Amniotic epithelial cell (primary cell): ENCODE measurements around the gene TRAF4.
"Not testable (repeated sequence)": the region's sequence is repeated elsewhere in the genome, so short reads cannot be mapped to it uniquely, and the experiment has no call there.

Source experiments
- DNase-seq: peaks from one replicate; pipeline ENCODE4 v3.0.0-alpha.2; 2010; ENCODE audit warnings: low read depth

Gene TRAF4

DNA sequence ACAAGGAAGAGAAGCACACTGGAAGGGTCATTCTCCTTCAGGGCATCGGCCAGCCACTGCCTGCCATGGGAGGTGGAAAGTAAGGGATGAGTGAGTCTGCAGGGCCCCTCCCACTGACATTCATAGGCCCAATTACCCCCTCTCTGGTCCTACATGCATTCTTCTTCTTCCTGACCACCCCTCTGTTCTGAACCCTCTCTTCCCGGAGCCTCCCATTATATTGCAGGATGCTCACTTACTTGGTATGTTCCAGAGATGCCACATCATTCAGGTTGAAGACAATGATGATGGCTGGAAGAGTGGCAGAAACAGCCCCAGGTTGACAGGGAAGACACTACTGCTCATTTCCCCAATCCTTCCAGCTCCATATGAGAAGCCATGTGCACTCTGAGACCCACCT lies 28.6 kb upstream of the TRAF4 start:
- no peak for DNase-seq

DNA sequence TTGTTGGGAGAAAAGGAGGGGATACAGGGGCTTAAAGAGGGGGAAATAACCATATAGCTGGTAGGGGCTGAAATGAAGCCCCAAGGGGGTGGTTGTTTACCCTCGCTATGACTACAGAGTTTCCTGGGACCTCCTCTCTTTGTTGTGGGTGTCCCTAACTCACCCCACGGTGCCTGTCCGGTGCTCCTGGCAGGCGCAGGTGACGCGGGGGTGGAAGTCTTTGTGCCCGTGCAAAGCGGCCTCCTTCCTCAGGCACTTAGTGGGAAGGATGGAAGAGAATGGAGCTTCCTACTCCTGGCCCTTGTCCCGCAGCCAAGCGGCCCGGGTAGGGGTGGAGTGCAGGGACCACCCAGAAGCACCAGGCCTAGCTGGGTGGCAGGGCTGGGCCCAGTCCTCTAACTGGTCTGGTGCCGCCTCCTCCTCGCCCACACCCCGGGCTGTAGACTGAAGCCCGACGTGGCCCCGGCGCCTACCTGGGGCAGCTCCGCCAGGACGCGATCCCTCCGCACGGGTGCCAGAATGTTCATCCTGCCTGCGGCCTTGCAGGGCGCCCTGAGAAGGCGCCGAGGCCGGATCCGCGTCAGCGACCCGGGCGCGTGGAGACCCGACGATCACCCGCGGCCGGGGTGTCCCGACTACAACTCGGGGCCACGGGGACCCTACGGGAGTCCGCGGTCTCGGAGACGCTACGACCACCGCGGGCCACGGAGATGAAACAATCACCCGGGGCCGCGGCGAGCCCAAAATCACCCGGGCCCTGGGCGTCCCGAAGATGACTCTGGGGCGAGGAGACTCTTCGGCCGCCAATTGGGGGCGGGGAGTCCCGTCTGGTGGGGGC lies 26.9 kb upstream of the TRAF4 start:
- DNase-seq: peak; percentile 33

DNA sequence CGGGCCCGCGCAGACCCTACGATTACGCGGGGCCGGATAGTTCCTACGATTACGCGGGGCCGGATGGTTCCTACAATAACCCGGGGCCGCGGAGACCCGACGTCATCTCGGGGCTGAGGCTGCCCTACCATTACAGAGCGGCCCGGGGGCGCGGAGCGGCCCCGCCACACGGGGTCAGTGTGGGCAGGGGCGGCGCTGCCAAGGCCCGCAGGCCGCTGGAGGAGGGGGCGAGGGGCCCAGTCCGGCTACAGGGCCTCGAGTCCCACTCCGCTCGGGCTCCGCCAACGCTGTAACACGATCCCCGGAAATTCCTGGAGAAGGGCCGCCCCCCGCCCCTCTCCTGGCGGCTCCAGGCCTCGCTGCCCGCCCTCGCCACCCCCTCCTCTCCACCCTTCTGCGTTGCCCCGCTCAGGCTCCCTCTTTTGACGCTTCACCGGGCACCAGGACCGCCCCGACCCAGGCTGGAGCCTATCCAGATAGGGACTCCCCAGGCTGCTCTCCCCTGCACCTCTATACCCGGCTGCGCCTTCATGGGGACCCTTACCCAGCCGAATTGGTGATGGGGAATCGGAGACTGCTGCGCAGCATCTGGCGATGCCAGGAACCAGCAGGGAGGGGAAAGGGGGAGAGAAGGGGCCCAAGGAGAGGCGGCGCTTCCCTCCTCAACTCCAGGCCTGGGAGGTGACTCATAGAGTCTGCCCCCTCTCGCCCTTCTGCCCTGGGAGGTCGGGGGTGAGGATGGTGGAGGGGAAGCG lies 26.1 kb upstream of the TRAF4 start, which contains the start of gene RAB34:
RAB34 (minus strand) TSS at position 291 of the 755 bp plus-strand sequence. CDS start 602 bp downstream, outside the sequence.
- peak; percentile 89 for DNase-seq

DNA sequence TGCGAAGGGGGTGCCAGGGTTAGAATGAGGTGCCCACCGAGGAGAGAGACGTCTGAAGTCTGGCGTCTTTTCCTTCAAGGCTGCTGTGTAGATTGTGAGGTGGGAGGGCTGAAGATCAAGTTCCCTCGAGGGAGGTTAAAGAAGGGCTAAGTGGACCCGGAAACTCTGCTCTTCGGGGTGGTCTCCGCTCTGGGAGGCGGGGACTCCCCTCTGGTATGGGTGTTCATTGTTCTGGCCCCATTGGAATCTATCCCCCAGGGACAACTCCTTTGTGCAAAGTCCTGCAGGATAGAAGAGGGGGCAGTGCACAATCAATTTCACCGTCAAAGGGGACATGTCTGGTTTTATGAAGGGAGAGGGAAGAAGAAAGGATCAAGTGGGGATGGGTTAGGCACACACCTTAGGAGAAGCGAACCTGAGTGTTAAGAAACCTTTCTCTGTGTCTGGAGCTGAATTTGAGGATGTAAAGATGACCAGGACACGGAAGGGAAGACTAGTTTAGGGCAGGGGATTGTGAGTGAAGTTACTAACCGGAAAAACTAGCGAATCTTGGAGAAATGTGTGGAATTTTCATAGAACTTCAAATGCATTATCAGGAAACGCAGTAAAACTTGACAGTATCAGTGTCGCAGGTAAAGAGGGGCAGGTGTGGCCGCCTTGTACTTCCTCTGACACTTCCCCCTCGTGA lies 25.3 kb upstream of the TRAF4 start:
- DNase-seq: no peak

DNA sequence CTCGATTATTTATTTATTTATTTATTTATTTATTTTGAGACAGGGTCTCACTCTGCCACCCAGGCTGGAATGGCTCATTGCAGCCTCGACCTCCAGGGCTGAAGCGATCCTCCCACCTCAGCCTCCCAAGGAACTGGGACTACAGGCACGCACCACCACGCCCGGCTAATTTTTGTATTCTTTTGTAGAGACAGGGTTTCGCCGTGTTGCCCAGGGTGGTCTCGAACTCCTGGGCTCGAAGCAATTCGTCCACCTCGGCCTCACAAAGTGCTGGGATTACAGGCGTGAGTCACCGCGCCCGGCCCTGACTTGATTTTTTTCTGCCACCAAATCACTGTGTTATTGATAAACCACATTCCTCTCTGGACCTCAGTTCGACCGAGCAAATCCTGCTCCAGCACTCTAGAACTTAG lies 24.8 kb upstream of the TRAF4 start:
- no peak for DNase-seq

DNA sequence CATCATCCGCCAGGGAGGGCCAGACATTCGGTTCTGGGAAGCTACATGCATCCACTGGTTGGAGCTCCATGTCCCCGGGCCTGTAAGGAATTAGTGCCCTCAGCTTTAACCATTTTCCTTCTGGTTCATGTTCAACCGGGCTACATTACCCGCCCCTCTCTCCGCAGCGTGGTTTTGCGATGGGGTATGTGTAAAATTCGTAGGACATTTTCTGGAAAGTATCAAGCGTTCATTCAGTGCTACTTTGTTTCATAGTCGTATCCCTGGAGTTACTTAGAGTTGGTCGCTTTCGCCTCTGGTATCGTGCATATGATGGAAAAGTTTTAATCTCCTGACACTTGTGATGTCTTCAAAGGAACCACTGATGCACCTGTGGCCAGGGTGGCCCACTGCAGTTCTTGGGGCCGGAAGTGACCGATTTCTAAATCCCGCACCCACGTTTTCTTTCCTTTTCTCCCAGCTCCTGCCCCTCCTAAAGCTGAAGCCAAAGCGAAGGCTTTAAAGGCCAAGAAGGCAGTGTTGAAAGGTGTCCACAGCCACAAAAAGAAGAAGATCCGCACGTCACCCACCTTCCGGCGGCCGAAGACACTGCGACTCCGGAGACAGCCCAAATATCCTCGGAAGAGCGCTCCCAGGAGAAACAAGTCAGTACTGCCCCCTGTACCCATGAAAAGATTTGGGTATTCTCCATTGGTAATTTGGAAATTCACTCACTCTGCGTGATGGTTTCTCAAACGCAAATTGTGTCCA lies 23.4 kb upstream of the TRAF4 start:
- DNase-seq: no peak

DNA sequence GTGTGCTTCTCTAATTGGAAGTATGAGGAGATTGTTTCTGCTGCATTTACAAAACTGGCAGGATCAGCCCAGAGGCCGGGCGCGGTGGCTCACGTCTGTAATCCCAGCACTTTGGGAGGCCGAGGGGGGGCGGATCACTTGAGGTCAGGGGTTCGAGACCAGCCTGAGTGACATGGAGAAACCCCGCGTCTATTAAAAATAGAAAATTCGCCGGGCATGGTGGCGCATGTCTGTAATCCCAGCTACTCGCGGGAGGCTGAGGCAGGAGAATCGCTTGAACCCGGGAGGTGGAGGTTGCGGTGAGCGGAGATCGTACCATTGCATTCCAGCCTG lies 22.8 kb upstream of the TRAF4 start:
- DNase-seq: not testable (repeated sequence)

DNA sequence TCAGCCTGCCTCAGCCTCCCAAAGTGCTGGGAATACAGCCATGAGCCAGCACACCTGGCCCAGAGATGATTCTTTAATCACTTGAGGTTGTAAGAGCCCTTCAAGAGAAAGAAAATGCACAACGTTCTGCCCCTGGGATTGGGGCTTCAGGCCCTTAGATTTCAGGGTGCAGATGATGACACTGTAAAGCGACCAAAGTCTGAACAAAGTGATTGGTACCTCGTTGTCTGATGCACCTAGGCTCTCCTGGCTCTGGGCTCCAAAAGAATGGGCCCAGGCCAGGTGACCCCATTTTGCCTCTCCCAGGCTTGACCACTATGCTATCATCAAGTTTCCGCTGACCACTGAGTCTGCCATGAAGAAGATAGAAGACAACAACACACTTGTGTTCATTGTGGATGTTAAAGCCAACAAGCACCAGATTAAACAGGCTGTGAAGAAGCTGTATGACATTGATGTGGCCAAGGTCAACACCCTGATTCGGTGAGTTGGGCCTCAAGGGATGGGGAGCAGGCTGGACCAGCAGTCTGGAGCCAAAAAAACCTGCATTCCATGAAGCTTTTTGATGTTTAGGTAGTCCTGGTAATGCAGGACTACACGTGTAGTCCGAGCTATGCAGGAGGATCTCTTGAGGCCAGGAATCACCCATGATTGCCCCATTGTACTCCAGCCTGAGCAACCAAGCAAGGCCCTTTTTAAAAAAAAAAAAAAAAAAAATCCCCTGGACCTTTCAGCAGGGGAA lies 21.2 kb upstream of the TRAF4 start:
- DNase-seq: no peak

DNA sequence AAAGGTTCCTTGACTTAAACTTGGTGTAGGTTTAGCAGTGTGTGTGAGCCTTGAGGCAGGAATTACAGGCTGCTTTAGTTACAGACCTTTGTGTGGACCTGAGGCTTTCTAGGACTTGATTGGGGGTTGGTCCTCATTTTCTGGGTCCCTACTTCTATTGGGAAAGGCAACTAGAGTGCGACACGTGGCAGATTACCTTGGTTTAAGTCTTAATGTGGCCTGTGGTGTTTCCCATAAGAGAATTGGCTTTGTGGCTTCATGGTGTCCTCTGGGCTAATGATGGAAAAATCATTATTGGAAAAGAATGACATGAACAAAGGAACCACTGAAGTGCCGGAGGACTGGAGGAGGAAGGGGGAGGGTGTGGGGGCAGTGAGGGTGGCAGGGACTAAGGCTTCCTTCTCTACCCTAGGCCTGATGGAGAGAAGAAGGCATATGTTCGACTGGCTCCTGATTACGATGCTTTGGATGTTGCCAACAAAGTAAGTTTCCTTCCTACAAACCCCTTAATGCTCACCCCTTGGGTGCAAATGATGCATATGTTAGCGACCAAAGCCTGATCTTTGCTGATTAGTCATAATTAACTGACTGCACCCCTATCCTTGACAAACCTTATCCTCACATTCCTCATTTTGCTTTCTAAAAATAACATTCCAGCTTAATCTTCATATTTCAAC lies 20.5 kb upstream of the TRAF4 start:
- DNase-seq: no peak

DNA sequence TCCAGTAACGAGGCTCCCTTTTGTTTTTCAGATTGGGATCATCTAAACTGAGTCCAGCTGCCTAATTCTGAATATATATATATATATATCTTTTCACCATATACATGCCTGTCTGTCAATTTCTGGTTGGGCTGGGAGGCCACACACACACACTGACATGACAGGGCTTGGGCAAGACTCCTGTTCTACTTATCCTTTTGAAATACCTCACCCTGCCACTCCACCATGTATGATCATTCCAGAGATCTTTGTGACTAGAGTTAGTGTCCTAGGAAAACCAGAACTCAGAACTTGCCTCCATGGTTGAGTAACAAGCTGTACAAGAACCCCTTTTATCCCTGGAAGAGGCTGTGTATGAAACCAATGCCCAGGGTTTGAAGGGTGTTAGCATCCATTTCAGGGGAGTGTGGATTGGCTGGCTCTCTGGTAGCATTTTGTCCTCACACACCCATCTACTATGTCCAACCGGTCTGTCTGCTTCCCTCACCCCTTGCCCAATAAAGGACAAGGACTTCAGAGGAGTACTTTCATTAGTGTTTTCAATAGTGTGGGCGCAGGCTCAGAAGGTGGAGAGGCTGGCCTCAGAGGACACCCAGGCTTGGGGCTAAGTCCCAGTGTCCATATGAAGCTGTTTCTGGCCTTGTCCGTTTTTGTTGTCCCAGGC lies 19.8 kb upstream of the TRAF4 start:
- not testable (repeated sequence) for DNase-seq

DNA sequence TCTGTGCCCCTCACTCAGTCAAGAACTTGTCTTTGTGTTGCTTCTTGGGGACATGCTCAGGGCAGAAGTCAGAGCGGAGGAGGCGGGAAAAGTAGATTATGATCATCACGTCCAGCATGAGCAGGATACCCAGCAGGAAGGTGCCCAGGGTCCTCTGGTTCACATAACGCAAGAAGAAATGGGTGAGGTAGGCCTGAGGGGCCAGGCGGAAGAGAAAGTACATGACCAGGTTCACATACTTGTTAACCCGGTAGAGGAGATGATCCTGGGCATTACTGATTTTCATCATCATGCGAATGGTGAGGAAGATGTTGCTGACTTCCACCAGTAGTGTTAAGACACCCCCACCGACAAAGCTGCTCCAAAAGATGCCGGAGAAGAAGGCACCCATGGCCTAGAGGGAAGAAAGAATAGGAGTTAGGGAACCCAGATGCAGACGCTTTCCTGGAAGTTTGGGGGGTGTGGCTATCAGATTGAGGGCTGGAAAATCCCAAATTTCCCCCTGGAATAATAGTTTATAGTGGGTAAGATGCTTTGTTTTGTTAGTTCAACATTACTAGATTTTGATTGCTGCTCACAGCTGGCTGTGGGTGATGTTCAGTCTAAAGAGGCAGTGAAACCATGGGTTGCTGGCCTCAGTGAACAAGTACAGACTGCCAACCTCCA lies 19.2 kb upstream of the TRAF4 start:
- DNase-seq: no peak

DNA sequence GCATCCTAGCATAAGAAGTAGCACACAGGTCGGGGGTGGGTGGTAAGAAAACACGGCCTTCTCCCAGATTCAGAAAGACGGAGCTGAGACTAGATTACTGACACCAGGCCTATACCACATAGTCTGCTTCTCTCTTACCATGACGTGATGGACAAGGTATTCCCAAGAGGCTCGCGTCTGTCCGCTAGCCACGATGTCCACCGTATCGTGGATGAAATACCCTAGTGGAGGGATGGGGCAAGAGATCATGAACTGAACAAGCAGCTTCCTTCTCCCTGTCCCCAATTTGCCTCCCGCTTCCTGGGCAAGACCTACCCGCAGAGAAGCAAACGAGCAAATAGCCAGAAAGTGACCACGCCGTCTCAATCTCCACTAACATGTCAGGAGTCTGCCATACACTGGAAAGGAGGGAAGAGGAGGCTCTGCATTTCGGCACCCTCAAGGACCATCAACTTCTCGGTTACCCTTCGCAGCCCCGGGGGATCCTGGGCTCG lies 18.6 kb upstream of the TRAF4 start:
- peak; percentile 84 for DNase-seq

DNA sequence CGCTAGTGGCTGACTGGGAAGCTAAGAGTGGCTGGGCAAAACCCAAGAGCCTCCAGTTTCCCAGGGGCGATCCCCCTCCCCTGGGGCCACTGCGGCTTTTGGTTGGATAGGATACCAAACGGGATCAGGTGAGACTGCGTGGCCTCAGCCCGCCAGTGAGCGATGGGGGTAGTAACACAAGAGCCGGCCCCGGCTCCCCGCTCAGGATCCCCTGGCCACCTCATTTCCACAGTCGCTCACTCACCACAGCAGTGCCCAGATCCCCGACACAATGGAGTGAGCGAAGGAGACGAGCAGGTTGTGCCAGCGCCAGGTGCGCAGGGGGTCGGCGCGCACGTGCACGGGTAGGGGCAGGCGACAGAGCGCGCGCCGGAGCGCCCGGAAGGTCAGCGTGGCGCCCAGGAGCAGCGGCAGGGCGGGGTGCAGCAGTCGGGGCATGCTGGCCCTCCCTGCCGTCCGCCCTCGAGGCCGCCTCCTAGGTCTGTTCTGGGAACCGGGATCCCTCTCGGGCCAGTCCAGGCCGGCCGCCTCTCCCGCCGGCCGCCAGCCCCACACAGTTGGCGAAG lies 18.1 kb upstream of the TRAF4 start:
- DNase-seq: peak; percentile 68

DNA sequence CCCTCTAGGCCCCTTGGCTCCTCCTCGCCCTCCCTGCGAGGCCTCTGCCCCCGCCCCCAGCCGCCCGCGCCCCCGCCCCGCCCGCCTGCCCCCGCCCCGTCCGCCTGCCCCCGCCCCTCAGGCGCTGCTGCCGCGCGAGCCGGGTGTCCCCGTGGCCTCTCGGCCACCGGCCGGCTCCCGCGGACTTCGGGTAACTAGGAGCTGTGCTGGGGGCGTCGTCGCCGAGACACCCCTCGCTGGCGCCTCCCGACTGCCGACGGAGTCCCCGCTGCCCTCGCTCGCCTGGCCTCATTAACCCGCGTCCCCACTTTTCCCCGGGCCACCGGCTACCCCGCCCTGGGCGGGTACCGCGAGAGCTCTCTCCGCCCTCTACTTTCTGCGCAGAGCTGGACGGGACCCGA lies 17.6 kb upstream of the TRAF4 start, which contains the start of gene TLCD1:
TLCD1 (minus strand) TSS at position 8 of the 401 bp plus-strand sequence. CDS start 136 bp downstream, outside the sequence.
- no peak for DNase-seq

DNA sequence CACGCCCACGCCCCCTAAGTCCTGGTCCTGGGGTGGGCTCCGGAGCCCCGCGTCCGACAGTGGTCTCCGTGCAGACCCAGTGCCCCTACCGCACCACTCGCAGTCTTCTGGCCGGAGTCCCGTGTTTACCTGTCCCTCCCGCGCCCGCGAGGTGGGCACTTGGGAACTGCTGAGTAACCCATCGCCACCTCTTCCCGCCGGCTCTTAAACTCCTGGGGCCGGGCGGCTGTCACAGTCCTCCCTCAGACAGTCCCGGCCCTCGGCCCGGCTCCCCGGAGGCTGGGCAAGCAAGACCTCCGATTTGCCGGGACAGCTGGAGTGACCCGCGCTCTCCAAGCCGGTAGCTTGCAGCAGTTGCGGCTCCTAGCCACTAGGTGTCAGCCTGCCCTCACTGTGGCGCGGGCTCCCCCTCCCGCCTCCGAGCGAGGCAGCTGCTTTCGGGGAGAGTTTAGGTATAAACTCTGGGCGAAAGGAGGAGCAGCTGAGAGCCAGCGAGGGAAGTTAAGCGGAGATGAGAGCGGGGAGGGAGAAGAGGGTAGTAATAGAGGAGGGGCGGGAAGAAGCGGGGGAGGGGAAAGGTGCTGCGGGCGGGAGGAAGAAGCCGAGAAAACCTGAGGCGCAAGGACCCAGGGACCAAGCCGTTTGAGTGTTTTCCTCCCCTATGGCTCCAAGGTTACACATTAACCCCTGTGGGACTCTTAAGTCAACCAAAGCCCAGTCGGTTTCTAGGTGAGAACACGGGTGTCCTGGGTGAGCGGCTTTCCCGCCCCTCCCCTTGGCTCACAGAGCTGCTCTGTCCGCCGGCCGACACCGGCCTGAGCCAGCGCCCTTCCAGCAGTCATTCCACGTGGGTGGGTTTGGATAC lies 17.0 kb upstream of the TRAF4 start:
- peak; percentile 88 for DNase-seq

DNA sequence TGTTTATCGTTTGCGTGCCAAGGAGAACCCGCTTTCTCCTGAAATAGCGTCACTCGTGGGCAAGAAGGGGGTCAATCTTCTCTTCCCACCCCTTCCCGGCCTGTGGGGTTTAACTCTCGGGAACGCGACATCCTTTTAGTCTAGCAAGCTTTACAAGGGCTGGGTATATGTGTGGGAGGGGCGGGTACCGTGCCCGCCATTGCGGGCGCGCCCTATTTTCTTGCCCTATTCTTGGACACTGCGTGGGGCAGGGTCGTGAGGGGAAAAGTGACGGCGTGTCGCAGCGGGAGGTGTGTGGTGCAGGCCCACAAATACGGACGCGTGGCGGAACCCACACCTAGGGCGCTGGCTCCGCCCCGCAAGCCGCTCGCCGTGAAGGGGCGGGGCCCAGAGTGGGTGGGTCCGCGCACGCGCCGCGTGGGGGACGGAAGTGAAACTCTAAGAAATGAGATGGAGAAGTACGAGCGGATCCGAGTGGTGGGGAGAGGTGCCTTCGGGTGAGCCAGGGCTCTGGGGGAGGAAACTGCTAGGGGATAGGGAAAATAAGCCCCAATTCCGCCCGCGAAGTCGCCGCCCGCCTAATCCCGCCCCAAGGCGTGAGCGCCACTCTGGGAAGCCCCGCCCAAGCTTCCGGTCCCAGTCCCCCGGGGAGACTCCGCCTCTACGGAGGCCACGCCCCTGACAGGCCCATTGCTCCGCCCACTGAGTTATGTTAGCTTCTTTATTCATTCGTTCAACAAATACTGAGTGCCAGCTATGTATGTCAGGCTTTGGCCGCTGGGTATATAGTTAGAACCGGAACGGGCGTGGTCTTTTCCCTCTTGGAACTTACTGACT lies 15.2 kb upstream of the TRAF4 start, which contains the start of gene NEK8:
NEK8 (plus strand) TSS at position 425 of the 837 bp plus-strand sequence; CDS start at position 451, 26 bp downstream.
- peak; percentile 87 for DNase-seq

DNA sequence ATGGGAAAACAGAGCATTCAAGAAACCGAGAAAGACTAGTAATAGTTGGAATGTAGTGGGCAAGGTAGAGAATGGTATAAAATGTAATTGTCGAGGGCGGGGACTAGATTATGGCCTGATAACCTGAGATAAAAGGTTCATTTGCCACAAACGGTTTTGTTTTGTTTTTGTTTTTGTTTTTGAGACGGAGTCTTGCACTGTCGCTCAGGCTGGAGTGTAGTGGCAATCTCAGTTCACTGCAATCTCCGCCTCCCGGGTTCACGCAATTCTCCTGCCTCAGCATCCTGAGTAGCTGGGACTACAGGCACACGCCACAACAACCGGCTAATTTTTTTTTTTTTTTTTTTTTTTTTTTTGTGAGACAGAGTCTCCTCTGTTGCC lies 13.9 kb upstream of the TRAF4 start:
- no peak for DNase-seq
